ENCODE measurements around the gene RAC2. TPM values are rescaled to one million over a fixed set of nuclear protein-coding genes. Genes with fewer than 3 reads are reported as not detected.

The RAC2 gene
- total and polyA plus RNA-seq, 2 of the 8 experiments (the other 6 are each of a cell fraction or from before 2014, with no cell fraction given): 2.3 to 4.3 TPM

DNA sequence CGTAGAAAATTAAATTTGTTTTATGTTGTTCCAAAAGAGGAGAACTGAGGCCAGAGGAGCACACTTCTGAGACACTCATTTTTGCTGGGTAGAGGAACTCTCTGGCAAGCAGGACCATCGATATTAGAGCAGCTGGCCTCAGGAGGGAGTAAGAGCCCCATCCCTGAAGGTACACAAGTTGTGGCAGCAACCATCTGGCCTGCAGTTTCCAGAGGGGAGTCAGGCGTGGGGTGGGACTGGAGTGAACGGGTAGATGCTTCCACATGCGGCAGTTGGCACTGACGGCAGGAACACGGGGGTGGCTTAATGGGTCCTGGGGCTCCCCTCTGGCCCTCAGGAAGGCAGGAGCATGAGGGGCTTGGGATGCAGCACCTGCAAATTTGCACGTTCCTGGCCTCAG, 18.6 kb downstream of the RAC2 start:
- Histone ChIP-seq H4K8ac (ENCODE audit: extremely low read depth, insufficient read depth, low read length) (no peak overlapping the region), H2BK12ac (ENCODE audit: low read depth, low read length) (no peak overlapping the region), H4K5ac (ENCODE audit: insufficient read length, low read depth, low read length) (no peak overlapping the region), H3K14ac (ENCODE audit: insufficient read length) (no peak overlapping the region), H3K79me2 (ENCODE audit: control insufficient read depth in 1 of 2, insufficient read depth in 2 of 2, low read length in 2 of 2) (no peaks in the 10 kb centered on the region), H2BK15ac (ENCODE audit: low read length) (no peak overlapping the region), H2BK20ac (ENCODE audit: low read length) (no peak overlapping the region), H2AK5ac (ENCODE audit: low read depth, low read length) (no peak overlapping the region), H3K56ac (replicated peaks; ENCODE audit: insufficient read length, low read depth, low read length) (no peak overlapping the region), H3K36me3 (ENCODE audit: control insufficient read depth in 2 of 4, insufficient read depth in 4 of 4, low read length in 3 of 4) (no peaks in the 10 kb centered on the region), H3K4me2 (ENCODE audit: insufficient read depth in 1 of 2, low read depth in 2 of 2, low read length in 2 of 2) (no peak overlapping the region), H3K18ac (ENCODE audit: extremely low read depth, low read length) (no peak overlapping the region), H3K79me1 (ENCODE audit: low read depth, low read length) (no peaks in the 10 kb centered on the region), H3K23me2 (ENCODE audit: low read depth, low read length) (peaks cover 2% of the 10 kb centered on the region; the same call in 1 of the 2 replicates), H4K91ac (replicated peaks; ENCODE audit: insufficient read length, low read length) (no peak overlapping the region), H3K4me1 (replicated peaks in 1 of 4; ENCODE audit: control insufficient read depth in 3 of 4, insufficient read depth in 4 of 4, low read length in 3 of 4) (no peaks in the 10 kb centered on the region), H3K9ac (replicated peaks in 1 of 4; ENCODE audit: extremely low read depth in 1 of 4, low read depth in 3 of 4, low read length in 3 of 4) (no peak overlapping the region), H2AFZ (ENCODE audit: low read length) (no peak overlapping the region), H2BK5ac (ENCODE audit: low read depth, low read length) (no peak overlapping the region), H3K27me3 (replicated peaks in 1 of 4; ENCODE audit: control insufficient read depth in 3 of 4, extremely low read depth in 1 of 4, insufficient read depth in 3 of 4, low read length in 3 of 4) (no peaks in the 10 kb centered on the region), H3K23ac (ENCODE audit: insufficient read length) (no peak overlapping the region), H3K9me3 (ENCODE audit: insufficient read depth in 2 of 2, low read depth in 1 of 2, low read length in 1 of 2) (no peaks in the 10 kb centered on the region; a peak in 1 of 4 replicates), H3K27ac (ENCODE audit: low read depth, low read length) (no peak overlapping the region), H2BK120ac (replicated peaks; ENCODE audit: low read depth, low read length) (no peak overlapping the region), H3K4ac (replicated peaks; ENCODE audit: insufficient read length, low read depth, low read length) (no peak overlapping the region), H4K20me1 (replicated peaks in 1 of 2; ENCODE audit: control insufficient read depth in 1 of 2, insufficient read depth in 2 of 2, low read length in 2 of 2) (no peaks in the 10 kb centered on the region), H3K4me3 (ENCODE audit: extremely low read depth in 1 of 4, insufficient read depth in 2 of 4, low read depth in 3 of 4, low read length in 4 of 4) (no peak overlapping the region)
- ChIA-PET POLR2A (ENCODE audit: partially characterized antibody) (interaction anchor here (1.1 to 1.6 kb wide), 3 partner anchors 10 to 20 kb away, joined by 3 to 7 read pairs (median 4); no protein-coding TSS in a partner anchor), CTCF (ENCODE audit: partially characterized antibody) (interaction anchor here (0.7 to 3.3 kb wide), 7 partner anchors 9 to 231 kb away, joined by 3 to 22 read pairs (median 5); no protein-coding TSS in a partner anchor)
- 87% methylated on average over 8 of the region's 8 CpGs; no CpG with 5 or more reads in 1 of the 2 experiments for whole genome bisulfite sequencing, 2 experiments (ENCODE audit: extremely low coverage in 1 of 2, insufficient coverage in 1 of 2, insufficient read length in 1 of 2, insufficient replicate concordance in 2 of 2, low coverage in 1 of 2, low lambda C conversion rate in 2 of 2, missing lambda C conversion rate in 1 of 2)
- TF ChIP-seq EP300 (IDR thresholded peaks at IDR 0.05; ENCODE audit: borderline replicate concordance in 1 of 2, low read depth in 2 of 2, low read length in 2 of 2): no peak
- peak; percentile 7 to 26 (median 11); a peak in 3 of 4 replicates for TF ChIP-seq CTCF (IDR thresholded peaks at IDR 0.05; ENCODE audit: control extremely low read depth in 1 of 3, insufficient read depth in 1 of 3, low read depth in 1 of 3, low read length in 3 of 3)
- peak; percentile 52 to 62 for TF ChIP-seq RAD21 (IDR thresholded peaks at IDR 0.05 in 1 of 2, conservative IDR thresholded peaks at IDR 0.05 in 1 of 2; ENCODE audit: low read depth in 2 of 2, low read length in 2 of 2)
- DNase-seq (ENCODE audit: low read depth in 1 of 2, low spot score in 2 of 2) (no peak), FAIRE-seq (no peak)
